IMR-90 (cell line): ENCODE results near the gene CDH12. TPM values are rescaled to one million over a fixed set of nuclear protein-coding genes. Genes with fewer than 3 reads are reported as not detected.
"Not testable (repeated sequence)": the region's sequence is repeated elsewhere in the genome, so short reads cannot be mapped to it uniquely, and the experiment has no call there.

Experiments used
- ATAC-seq: fragments of 200-7000 bp; cut with Tn5 transposase; 2 replicates; pipeline ENCODE4 v1.9.1; 2020; ENCODE audit warnings: low read depth, mild to moderate bottlenecking, moderate library complexity
- BruUV-seq: library from RNA; stranded (reverse); fragments of 400-500 nt; replicated peaks from 2 replicates; lab custom pipeline; 2021; lab: Mats Ljungman, UMichigan
- CTCF ChIA-PET: fragments of 300-600 bp; formaldehyde crosslinking; extraction: SDS; loops from one replicate; lab custom pipeline; 2021; ENCODE audit warnings: antibody characterized with exemption; lab: Yijun Ruan, JAX
- POLR2A ChIA-PET: fragments of 300-600 bp; sonication (Branson Sonifier 250); formaldehyde crosslinking; loops from one replicate; lab custom pipeline; 2022; ENCODE audit warnings: antibody characterized with exemption; ENCODE audit not compliant: unreplicated experiment; lab: Charles Lee
- DNase-seq: peaks from one replicate; pipeline ENCODE4 v3.0.0; 2013
- H2AFZ ChIP-seq: replicated peaks from 2 replicates; pipeline ENCODE3; 2013; ENCODE audit warnings: low read length, mild to moderate bottlenecking; ENCODE audit not compliant: poor library complexity
- H2AK5ac ChIP-seq: 2 replicates; pipeline ENCODE4 v1.6.1; 2013; ENCODE audit warnings: low read depth, low read length, inconsistent platforms
- H2AK9ac ChIP-seq: replicated peaks from 2 replicates; pipeline ENCODE3; 2013; ENCODE audit warnings: mild to moderate bottlenecking, low read depth, low read length, moderate library complexity; ENCODE audit not compliant: poor library complexity
- H2BK120ac ChIP-seq: 2 replicates; pipeline ENCODE4 v1.6.1; 2013; ENCODE audit warnings: low read depth, low read length, inconsistent platforms
- H2BK15ac ChIP-seq: 3 replicates; pipeline ENCODE4 v1.6.1; 2013; ENCODE audit warnings: low read depth, low read length, inconsistent platforms
- H2BK20ac ChIP-seq: 2 replicates; pipeline ENCODE4 v1.6.1; 2013; ENCODE audit warnings: low read depth, mild to moderate bottlenecking, inconsistent platforms, low read length, moderate library complexity
- H2BK5ac ChIP-seq: 2 replicates; pipeline ENCODE4 v1.6.1; 2013; ENCODE audit warnings: mild to moderate bottlenecking, low read depth, low read length, inconsistent platforms; ENCODE audit not compliant: poor library complexity, severe bottlenecking
- H3K14ac ChIP-seq: replicated peaks from 2 replicates; pipeline ENCODE4 v1.6.1; 2013; ENCODE audit warnings: low read depth, low read length, inconsistent platforms
- H3K18ac ChIP-seq: 2 replicates; pipeline ENCODE4 v1.6.1; 2013; ENCODE audit warnings: low read depth, low read length, control low read depth
- H3K23ac ChIP-seq: 2 replicates; pipeline ENCODE4 v1.6.1; 2013; ENCODE audit warnings: low read depth, low read length, inconsistent platforms
- H3K27ac ChIP-seq: 2 replicates; pipeline ENCODE4 v1.5.1; 2013; ENCODE audit warnings: mild to moderate bottlenecking, control low read depth, low read length; ENCODE audit not compliant: insufficient read depth
- H3K27me3 ChIP-seq: 2 replicates; pipeline ENCODE4 v1.6.1; 2013; ENCODE audit warnings: low read length; ENCODE audit not compliant: control insufficient read depth, insufficient read depth
- H3K36me3 ChIP-seq: 2 replicates; pipeline ENCODE4 v1.6.1; 2013; ENCODE audit warnings: low read length, mixed read lengths; ENCODE audit not compliant: control insufficient read depth, insufficient read depth
- H3K4ac ChIP-seq: 2 replicates; pipeline ENCODE4 v1.6.1; 2013; ENCODE audit warnings: low read depth, low read length, inconsistent platforms
- H3K4me1 ChIP-seq: 2 replicates; pipeline ENCODE4 v1.6.1; 2013; ENCODE audit warnings: low read length, mixed read lengths; ENCODE audit not compliant: control insufficient read depth, insufficient read depth
- H3K4me2 ChIP-seq: 2 replicates; pipeline ENCODE4 v1.6.1; 2013; ENCODE audit warnings: low read depth, mild to moderate bottlenecking, control low read depth, low read length, moderate library complexity
- H3K4me3 ChIP-seq: 2 replicates; pipeline ENCODE4 v1.5.1; 2013; ENCODE audit warnings: low read depth, mild to moderate bottlenecking, control low read depth, low read length, moderate library complexity; ENCODE audit not compliant: insufficient read depth
- H3K56ac ChIP-seq: 2 replicates; pipeline ENCODE4 v1.6.1; 2013; ENCODE audit warnings: low read length, inconsistent platforms; ENCODE audit not compliant: insufficient read depth; ENCODE audit errors: extremely low read depth
- H3K79me1 ChIP-seq, 2 experiments: 2 replicates each; pipeline ENCODE4 v1.6.1; 2013; ENCODE audit warnings: low read length in 2 of 2, inconsistent platforms in 1 of 2, low read depth in 1 of 2
- H3K9ac ChIP-seq: 2 replicates; pipeline ENCODE4 v1.6.1; 2013; ENCODE audit warnings: low read depth, low read length, control low read depth
- H3K9me1 ChIP-seq: 2 replicates; pipeline ENCODE4 v1.6.1; 2013; ENCODE audit warnings: low read length, inconsistent platforms; ENCODE audit not compliant: insufficient read depth
- H3K9me3 ChIP-seq: 2 replicates; pipeline ENCODE4 v1.6.1; 2013; ENCODE audit warnings: low read length; ENCODE audit not compliant: control insufficient read depth, insufficient read depth
- H4K20me1 ChIP-seq: 2 replicates; pipeline ENCODE4 v1.6.1; 2013; ENCODE audit warnings: low read length, inconsistent platforms; ENCODE audit not compliant: insufficient read depth
- H4K5ac ChIP-seq: 2 replicates; pipeline ENCODE4 v1.6.1; 2013; ENCODE audit warnings: mild to moderate bottlenecking, low read depth, low read length, control low read depth
- H4K8ac ChIP-seq, 2 experiments: 2 replicates each; pipeline ENCODE4 v1.6.1; 2013; ENCODE audit warnings: low read depth in 2 of 2, low read length in 2 of 2, control low read depth in 1 of 2, inconsistent platforms in 1 of 2
- H4K91ac ChIP-seq: 2 replicates; pipeline ENCODE4 v1.6.1; 2013; ENCODE audit warnings: low read depth, low read length, inconsistent platforms; ENCODE audit not compliant: insufficient read depth
- WGBS, 2 experiments: methylation state at CpG; one replicate each; pipeline versions ENCODE4 v1.1.5 to v1.1.7; 2013; ENCODE audit warnings: missing lambda C conversion rate in 2 of 2; ENCODE audit not compliant: insufficient read length in 1 of 2; ENCODE audit errors: extremely low coverage in 2 of 2; 5-methylcytosine and 5-hydroxymethylcytosine counted together
- dilution Hi-C: fragments of 300-500 bp; cut with HindIII; formaldehyde crosslinking; loops from one replicate; pipeline ENCODE4 v1.14.3; 2018; ENCODE audit warnings: low sequenced_read_pairs; ENCODE audit not compliant: unreplicated experiment
- in situ Hi-C: fragments of 300-500 bp; cut with MboI; formaldehyde crosslinking; loops from 3 replicates; pipeline ENCODE4 v1.14.3; 2019; ENCODE audit warnings: low sequenced_read_pairs, inconsistent platforms, mixed read lengths
- intact Hi-C: fragments of 100-400 bp; cut with micrococcal nuclease; formaldehyde crosslinking; loops from 2 replicates; pipeline ENCODE4 v1.10.0; 2022
- polyA plus RNA-seq, 3 experiments: library from polyadenylated mRNA; depleted of rRNA; stranded (reverse); fragments of >200 nt; gene quantifications; 2 replicates each; pipeline ENCODE4 v1.2.3, GENCODE V29; 2012; ENCODE audit warnings: low replicate concordance in 1 of 3
- total RNA-seq: library from RNA; depleted of rRNA; stranded (reverse); fragments of >200 nt; gene quantifications from 2 replicates; pipeline ENCODE4 v1.2.3, GENCODE V29; 2012

Gene CDH12
- total and polyA plus RNA-seq, 2 of the 4 experiments (the other 2 are of a cell fraction) = not detected

DNA sequence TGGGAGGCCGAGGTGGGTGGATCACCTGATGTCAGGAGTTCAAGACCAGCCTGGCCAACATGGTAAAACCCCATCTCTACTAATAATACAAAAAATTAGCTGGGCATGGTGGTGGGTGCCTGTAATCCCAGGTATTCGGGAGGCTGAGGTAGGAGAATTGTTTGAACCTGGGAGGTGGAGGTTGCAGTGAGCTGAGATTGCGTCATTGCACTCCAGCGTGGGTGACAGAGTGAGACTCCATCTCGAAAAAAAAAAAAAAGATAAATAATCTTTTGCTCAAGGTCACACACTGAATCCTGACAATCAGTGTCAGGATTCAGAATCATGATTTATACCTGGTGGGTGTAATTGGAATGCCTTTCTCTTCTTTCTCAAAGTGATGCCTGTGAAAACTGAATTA is 5.8 kb upstream of the CDH12 start:
- H3K9me1 ChIP-seq, H3K27ac ChIP-seq, H2BK20ac ChIP-seq, H3K4me3 ChIP-seq, H3K27me3 ChIP-seq, in situ Hi-C loops, H3K56ac ChIP-seq, H3K18ac ChIP-seq, H3K4me1 ChIP-seq, H3K4ac ChIP-seq, H2BK5ac ChIP-seq, H3K4me2 ChIP-seq, H2AFZ ChIP-seq, H4K8ac ChIP-seq, H2AK5ac ChIP-seq, H4K5ac ChIP-seq, H4K20me1 ChIP-seq, dilution Hi-C loops, ATAC-seq, H3K14ac ChIP-seq, H3K9ac ChIP-seq, CTCF ChIA-PET, H2AK9ac ChIP-seq, H3K9me3 ChIP-seq, H3K79me1 ChIP-seq, DNase-seq, intact Hi-C loops, H2BK15ac ChIP-seq, H3K23ac ChIP-seq, H3K36me3 ChIP-seq, H4K91ac ChIP-seq, H2BK120ac ChIP-seq, POLR2A ChIA-PET, BruUV-seq: not testable (repeated sequence)
- WGBS, 2 experiments = no CpG with 5 or more reads among the region's 5 CpGs
